NCI-H1436 treated with DMSO at 0.1 percent for 48 hours (cell line): Measurements from ENCODE around the gene LMOD3.

Source experiments
- DNase-seq: peaks from one replicate; lab custom pipeline; 2025; lab: John Stamatoyannopoulos, UW

The LMOD3 gene

GRCh38 chr3:69091389-69092029 is 30.9 kb downstream of the LMOD3 start:
- no peak for DNase-seq

GRCh38 chr3:69090021-69090420 is 32.4 kb downstream of the LMOD3 start:
- no peak for DNase-seq

DNA sequence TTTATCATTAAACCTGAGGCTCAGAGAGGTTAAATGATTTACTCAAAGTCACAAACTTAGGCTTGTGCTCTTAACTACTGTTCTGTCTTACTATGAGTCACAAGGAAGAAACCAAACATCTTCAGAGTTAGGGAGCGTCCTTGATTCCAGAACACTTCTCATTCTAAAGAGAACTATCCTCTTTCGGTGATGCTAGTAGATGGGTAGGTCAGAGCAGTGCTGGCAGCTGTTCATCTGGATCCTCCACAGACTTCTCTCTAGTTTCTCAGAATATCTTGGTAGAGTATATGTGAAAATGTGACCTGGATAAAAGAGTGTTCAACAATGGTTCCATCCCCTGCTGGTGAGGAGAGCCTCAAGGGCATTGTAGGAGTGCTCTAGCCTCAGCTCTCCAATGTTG is 34.3 kb downstream of the LMOD3 start:
- no peak for DNase-seq

DNA sequence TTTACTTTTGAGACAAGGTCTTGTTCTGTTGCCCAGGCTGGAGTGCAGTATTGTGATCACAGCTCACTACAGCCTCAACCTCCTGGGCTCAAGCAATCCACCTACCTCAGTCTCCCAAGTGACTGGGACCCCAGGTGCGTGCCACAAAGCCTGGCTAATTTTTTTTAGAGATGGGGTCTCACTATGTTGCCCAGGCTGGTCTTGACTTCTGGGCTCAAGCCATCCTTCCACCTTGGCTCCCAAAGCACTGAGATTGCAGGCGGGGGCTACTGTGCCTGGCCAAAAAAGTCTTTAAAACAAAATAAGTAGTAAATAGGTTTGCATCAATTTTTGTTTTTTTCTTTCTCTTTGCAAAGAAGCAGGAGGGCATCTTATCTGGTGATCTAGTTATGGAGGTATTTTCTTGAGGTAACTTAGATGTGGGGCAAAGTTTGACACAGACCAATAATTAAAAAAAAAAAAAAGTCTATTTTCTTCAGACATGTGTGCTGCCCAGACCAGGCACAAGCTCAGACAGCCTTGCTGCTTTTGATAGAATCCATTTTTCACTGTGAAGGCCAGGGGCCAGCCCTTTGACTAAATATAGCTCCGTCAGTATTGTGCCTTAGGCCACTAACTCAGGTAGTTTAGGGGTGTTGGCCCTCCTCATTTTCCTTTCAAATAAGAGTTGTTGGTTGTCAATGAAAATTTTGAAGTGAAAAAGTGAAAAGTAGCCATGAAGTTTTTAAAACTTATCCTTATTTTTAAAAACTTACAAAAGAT is 35.2 kb downstream of the LMOD3 start:
- DNase-seq = no peak

GRCh38 chr3:69085833-69086722 is 36.3 kb downstream of the LMOD3 start:
- DNase-seq = no peak

DNA sequence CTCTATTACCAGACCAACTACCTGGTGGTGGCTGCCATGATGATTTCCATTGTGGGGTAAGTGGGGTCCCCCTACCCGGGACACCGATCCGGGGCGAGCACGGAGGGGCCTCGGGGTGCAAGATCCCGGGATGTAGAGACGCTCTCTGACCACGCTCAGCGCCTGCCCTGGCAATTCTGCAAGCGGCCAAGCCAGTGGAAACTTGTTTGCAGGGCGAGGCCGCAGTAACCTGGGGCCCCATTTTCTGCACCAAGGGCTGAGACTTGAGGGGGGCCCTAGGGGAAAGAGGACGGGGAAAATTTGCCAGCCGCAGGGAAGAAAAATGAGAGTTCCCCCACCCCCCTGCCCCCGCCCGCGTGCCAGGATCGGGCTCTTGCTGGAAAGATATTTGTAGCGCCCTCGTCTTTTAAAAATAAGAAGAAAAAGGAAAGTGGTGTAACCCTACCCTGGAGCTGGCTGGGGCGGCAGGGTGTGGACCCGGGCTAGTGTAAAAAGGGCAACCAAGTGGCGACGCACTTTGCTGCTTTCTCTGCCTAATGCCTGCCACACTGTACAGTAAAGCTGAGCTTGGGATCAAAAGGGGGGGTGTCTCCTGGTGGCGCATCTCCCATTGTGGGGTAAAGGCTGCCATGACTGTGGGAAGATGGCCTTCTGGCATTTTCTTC is 37.1 kb downstream of the LMOD3 start:
- DNase-seq = no peak

DNA sequence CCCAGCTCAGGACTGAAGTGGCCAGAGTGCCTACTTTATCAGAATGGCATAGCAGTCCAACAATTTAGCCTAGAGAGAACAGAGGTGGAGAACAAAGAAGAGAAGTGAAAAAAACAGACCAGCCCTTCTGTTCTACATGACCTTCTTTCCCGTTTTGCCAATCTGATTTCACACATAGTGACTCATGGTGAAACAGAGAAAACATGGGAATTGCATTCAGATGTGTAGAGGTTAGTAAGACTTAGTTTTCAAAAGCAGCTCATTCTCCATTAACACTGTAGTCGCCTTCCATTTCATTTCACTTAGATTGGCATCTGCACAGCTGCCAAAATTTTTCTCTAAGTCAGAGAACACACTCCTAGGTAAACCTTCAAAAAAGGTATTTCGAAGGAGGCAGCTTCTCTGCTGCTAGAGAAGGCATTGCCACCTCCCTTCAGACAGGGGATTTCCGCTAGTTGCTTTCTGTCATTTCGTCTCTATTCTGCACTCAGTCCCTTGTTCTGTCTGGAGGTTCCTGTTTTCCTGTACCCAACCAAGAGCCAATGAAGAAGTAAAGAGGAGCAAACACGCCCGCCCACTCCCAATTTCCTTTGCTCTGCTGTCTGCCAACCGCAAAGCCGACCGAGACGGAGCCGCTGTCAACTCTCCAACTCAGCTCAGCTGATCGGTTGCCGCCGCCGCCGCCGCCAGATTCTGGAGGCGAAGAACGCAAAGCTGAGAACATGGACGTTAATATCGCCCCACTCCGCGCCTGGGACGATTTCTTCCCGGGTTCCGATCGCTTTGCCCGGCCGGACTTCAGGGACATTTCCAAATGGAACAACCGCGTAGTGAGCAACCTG is 37.8 kb downstream of the LMOD3 start, which contains the start of gene ARL6IP5:
Gene ARL6IP5 (plus strand): TSS at position 612 of the 842 bp plus-strand sequence. CDS start 111 bp downstream, at position 723.
- DNase-seq = no peak

GRCh38 chr3:69082805-69083204 is 39.6 kb downstream of the LMOD3 start:
- no peak for DNase-seq

DNA sequence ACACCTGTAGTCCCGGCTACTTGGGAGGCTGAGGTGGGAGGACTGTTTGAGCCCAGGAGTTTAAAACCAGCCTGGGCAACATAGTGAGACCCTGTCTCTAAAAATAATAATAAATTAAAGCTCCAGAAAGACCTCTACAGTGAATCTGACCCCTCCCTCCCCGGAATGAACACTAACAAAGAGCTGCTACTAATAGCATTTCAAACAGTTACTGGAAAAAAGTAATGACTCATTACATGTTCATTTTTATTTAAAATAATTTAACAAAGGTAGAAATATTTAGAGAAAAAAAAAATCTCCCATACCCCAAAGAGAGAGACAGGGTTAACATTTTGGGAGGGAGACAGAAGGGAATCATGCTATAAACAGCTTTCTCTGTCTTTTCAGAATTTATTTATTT is 40.0 kb downstream of the LMOD3 start:
- no peak for DNase-seq

DNA sequence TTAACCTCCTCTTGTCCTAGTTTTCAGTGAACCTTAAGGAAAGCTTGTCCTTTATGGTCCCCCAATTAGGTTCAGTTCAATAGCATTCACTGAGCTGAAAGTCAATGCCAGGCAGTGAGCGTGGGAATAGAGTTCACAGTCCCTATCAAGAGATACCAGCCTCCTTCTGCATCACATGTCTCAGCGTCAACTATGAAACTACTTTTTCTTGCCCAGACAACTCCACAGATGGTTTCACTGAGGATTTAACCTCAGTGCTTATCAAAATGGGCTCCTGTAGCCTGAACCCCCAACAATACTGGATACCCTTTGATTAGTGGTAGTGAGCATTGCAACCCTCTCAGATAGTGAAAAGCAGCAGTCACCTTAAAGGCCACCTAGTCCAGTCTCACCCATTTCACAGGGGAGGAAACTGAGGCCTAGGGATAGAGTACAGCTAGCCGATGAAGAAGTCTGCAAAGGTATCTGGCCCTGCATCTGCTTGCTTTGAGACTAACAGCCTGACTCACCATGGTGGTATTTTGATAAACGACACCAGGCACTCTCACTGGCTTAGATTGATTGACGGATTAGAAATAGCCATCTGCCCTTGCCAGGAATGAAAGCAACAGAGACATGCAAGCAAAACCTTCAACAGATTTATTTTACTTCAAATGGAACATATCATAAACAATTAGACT is 40.7 kb downstream of the LMOD3 start:
- no peak for DNase-seq

DNA sequence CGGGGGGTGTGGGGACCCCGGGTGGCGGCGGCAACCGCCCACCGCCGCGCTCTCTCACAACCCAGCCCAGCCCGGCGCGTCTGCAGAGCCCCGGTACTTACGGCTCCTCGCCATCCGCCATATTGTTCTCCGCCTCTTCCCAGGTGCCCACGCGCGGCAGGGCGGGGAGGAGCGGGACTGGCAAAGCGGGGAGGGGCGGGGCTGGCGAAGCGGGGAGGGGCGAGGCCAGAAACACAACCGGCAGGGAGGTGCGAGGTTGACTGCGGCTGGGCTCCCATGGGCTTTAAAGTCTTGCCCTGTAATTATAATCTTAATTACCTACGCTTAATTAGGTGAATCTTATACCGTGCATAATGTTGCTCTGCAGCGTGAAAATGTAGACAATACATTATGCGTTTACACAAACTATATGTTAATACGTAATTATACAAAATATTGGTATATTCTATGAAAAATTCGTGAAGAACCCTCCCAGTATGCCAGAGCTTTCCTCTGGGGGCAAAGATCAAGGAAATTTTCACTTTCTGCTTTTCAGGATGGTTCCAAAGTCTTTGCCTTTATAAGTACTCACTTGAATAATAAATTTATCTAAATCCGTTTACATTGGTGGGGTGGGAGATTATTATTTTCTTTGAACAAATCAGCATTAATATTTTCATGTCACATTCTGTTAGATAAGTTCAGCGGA is 42.0 kb downstream of the LMOD3 start, which contains the start of gene UBA3:
Gene UBA3 (minus strand): TSS at position 133 of the 688 bp plus-strand sequence. CDS start 12 bp downstream, at position 121.
- DNase-seq = no peak

GRCh38 chr3:69079269-69080159 is 42.9 kb downstream of the LMOD3 start:
- DNase-seq = no peak

DNA sequence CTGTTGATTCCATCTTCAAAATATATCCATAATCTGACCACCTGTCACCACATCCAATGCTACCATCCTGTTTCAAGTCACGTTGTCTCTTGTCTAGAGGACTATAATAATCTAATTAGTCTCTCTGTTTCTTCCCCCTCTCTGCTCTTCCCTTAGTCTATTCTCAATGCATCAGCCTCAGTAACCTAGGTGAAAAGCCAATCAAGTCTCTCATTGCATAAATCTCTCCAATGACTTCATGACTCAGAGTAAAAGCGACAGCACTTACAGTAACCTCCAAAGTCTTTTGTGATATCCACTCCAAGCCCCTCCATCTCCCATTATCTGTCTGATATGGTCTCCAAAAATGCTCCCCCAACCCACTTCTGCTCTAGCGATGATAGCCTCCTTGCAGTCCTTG is 49.5 kb downstream of the LMOD3 start:
- DNase-seq = no peak

- no peak for DNase-seq
Measured at GRCh38 chr3:69066121-69066520, 56.3 kb downstream of the LMOD3 start.

DNA sequence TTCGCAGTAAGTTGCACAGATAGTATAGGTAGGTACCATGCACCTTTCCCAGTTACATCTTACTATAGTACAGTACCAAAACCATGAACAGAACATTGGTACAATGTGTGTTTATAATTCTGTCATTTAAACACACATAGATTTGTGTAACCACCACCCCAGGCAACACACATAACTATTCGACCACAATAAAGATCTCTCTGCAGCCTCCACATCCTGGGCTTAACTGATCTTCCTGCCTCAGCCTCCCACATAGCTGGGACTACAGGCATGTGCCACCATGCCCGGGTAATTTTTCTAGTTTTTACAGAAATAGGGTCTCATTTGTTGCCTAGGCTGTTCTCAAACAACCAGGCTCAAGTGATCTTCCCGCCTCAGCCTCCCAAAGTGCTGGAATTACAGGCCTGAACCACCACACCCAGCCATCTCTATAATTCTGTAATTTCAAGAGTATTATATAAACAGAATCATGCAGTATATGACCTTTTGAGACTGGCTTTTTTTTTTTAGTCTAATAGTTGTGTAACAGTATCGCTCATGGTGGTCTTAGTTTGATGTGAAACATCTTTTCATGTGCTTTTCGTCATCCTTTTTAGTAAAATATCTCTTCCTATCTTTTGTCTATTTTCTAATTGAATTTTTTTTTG is 57.0 kb downstream of the LMOD3 start:
- DNase-seq = no peak

DNA sequence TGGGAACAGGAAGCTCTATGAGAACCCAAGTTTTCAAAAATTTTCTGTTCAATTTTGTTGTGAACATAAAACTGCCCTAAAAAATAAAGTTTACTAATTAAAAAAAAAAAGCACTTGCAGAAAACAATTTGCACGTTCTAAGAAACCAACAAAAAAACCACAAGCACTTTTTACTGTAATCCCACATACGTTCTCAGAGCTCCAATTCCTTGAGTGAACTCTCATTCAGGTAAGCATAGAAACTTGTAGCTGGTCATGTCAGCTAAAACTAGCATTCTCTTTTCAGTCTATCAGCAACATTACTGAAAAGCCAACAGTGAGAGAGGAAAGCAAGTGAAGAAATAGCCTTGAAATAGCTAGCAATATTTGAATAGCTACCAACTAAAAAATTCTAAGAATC is 58.8 kb downstream of the LMOD3 start:
- no peak for DNase-seq

- DNase-seq = no peak
Measured at GRCh38 chr3:69059688-69060087, 62.7 kb downstream of the LMOD3 start.

DNA sequence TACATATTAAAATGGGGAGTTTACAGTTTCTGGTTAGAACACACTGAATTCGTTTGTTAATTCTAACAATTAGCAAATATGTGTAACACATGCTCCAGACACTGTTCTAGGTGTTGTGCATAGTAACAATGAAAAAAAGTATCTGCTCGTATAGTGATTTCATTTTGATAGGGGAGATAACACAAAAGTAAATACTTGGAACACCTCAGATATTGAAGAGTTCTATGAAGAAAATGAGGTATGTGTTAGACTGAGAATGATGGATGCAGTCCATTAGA is 63.5 kb downstream of the LMOD3 start:
- no peak for DNase-seq
